Epithelial cell of proximal tubule (primary cell): Measurements from ENCODE around the gene FOLR2. TPM values are rescaled to one million over a fixed set of nuclear protein-coding genes. Genes with fewer than 3 reads are reported as not detected.

ENCODE experiments used
- DNase-seq: peaks from one replicate; pipeline ENCODE4 v3.0.0-alpha.2; 2011; ENCODE audit warnings: low read depth
- H3K4me3 ChIP-seq: 2 replicates; pipeline ENCODE4 v1.5.1; 2011; ENCODE audit warnings: low read depth, mild to moderate bottlenecking, low read length
- CTCF ChIP-seq: conservative IDR thresholded peaks from 2 replicates; pipeline ENCODE4 v1.5.1; 2012; ENCODE audit warnings: low read depth, mild to moderate bottlenecking, low read length
- total RNA-seq: library from RNA; depleted of rRNA; stranded (reverse); fragments of >200 nt; gene quantifications from 2 replicates; pipeline ENCODE4 v1.2.3, GENCODE V29; 2015

The FOLR2 gene
- total RNA-seq, 1 donor from 2014 or later = not detected

GRCh38 chr11:72228229-72228843 is 11.7 kb downstream of the FOLR2 start:
- H3K4me3 ChIP-seq = no peak overlapping the region
- DNase-seq = no peak
- TF ChIP-seq CTCF = no peak

DNA sequence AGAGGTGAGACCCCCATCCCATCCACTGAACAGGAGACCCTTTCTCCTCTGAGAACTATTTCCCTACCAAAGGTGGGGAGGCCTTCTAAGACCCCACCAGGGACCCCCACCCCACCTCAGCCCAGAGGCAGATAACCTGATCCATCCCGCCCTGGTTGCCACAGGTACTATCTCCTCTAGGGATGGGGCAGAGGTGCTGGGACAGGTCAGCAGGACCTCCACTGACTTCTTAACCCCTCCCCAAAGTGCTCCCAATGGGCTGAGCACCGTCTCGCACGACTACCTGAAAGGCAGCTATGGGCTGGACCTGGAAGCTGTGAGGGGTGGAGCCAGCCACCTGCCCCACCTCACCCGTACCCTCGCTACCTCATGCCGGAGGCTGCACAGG is 12.2 kb downstream of the FOLR2 start:
- H3K4me3 ChIP-seq = no peak overlapping the region
- no peak for TF ChIP-seq CTCF

GRCh38 chr11:72229336-72229924 is 12.8 kb downstream of the FOLR2 start:
- no peak for TF ChIP-seq CTCF
- H3K4me3 ChIP-seq = no peak overlapping the region
- no peak for DNase-seq

More for the DNA sequence above, 12.2 kb downstream of the FOLR2 start:
- DNase-seq = no peak

DNA sequence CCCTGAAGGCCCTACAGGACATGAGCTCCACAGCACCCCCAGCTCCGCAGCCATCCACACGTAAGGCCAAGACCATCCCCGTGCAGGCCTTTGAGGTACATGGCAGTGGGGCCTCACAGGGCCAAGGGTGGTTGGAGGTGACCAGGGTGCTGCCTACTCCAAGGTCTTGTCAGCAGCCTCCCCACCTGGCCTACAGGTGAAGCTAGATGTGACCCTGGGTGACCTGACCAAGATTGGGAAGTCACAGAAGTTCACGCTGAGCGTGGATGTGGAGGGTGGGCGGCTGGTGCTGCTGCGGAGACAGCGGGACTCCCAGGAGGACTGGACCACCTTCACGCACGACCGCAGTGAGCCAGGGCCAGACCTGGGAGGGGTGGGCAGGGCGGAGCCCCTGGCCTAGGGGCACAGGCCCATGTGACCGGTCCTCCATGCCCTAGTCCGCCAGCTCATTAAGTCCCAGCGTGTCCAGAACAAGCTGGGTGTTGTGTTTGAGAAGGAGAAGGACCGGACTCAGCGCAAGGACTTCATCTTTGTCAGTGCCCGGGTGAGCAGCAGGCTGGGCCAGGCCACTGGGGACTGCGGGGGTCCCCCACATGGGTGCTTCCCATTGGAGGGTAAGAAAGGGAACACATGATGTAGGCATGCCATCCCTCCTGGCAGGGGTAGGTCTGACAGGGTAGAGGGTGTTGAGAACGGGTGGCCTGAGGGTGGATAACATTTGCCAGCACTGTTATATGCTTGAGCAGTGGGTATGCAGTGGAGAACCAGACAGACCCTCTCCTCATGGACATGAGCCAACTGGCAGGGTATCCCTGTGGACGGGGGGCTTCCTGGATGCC is 13.6 kb downstream of the FOLR2 start:
- no peak for DNase-seq
- H3K4me3 ChIP-seq = no peak overlapping the region

DNA sequence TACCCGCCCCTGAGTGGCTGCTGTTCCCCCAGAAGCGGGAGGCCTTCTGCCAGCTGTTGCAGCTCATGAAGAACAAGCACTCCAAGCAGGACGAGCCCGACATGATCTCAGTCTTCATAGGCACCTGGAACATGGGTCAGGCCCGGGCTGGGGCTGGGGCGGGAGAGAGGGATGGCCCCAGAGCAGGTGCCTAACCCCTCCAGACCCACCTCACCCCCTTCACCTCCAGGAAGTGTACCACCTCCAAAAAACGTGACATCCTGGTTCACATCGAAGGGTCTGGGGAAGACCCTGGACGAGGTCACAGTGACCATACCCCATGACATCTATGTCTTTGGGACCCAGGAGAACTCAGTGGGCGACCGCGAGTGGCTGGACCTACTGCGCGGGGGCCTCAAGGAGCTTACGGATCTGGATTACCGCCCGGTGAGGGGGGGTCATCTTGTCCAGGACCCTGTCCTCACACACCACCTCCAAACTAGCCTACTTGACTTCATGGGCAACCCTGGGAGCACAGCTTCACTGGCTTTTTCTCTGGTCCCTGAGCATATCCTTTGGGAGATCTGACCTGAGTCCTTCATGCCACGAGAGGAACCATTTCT is 14.3 kb downstream of the FOLR2 start:
- H3K4me3 ChIP-seq = no peak overlapping the region
- DNase-seq = no peak
- no peak for TF ChIP-seq CTCF

More for the DNA sequence above, 13.6 kb downstream of the FOLR2 start:
- no peak for TF ChIP-seq CTCF

GRCh38 chr11:72231396-72232259 is 15.0 kb downstream of the FOLR2 start:
- H3K4me3 ChIP-seq = no peak overlapping the region
- no peak for TF ChIP-seq CTCF
- no peak for DNase-seq
